NK-92 (cell line): ENCODE measurements around the gene MUC6.

ENCODE experiments used
- DNase-seq: peaks from one replicate; lab custom pipeline; 2025; ENCODE audit not compliant: unreplicated experiment; lab: John Stamatoyannopoulos, UW

The MUC6 gene

GRCh38 chr11:1051356-1052132 is 15.0 kb upstream of the MUC6 start:
- DNase-seq: no peak

DNA sequence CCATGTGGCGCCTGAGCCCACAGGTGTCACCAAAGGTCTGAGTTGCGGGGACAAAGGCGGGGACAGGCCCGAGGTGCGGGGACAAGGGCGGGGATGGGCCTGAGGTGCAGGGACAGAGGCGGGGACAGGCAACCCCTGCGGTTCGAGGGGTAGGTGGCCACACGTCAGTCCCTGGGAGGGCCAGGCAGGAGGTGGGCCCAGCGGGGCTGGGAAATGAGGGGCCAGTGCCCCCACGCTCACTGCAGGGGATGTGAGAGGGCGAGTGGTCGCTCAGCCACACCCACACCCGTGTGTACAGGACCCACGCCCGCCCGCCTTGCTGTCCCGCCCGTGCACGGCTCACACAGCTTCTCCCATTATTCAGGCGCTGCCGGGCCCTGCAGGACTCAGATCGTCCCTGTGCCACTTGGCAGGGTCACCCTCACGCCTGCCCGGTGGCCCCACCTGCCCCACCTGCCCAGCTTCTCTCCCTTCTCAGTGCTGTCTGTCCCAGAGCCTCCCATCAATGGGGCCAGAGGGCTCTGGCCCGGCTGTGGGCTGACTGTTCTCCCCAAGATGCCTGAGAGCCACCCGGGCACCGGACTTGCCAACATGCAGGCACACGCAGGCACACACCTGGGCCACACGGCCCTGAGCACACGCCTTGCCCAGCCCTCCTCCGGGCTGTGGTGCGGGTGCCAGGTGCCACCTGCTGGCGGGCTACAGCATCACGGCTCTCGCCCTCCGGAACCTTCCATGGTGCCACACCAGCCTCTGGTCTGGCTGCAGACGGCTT is 14.2 kb upstream of the MUC6 start:
- DNase-seq: no peak

DNA sequence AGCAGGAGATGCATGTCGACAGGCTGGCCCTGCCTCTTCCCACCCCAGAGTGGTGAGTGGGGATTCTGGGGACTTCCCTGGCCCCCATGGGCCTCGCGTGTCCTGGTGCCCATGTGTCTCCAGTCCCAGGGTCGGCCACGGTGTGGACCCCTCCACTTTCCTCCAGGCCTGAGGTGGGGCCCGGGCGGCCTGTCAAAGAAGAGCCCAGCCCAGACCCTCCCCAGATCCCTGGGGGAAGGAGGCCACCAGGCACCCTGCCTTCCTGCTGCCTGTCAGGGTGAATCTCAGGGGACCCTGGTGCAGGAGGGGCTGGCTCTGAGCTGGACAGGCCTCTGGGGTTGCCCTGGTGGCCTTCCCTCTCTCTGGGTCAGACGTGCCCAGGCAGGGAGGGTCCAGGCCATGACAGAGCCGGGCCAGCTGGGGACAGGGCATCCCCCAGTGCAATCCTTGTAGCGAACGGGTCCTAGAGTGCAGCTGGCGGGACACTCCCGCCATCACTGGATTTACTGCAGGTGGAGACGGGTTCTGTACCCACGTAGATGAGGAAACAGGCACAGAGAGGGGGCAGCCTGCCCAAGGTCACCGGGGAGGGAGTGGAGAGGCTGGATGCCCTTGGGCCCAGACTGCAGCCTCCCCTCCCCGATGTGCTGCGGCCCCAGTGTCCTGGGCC is 13.5 kb upstream of the MUC6 start:
- no peak for DNase-seq

GRCh38 chr11:1049431-1049891 is 12.9 kb upstream of the MUC6 start:
- no peak for DNase-seq

- no peak for DNase-seq
These were observed 12.5 kb upstream of the MUC6 start for GRCh38 chr11:1049071-1049405.

DNA sequence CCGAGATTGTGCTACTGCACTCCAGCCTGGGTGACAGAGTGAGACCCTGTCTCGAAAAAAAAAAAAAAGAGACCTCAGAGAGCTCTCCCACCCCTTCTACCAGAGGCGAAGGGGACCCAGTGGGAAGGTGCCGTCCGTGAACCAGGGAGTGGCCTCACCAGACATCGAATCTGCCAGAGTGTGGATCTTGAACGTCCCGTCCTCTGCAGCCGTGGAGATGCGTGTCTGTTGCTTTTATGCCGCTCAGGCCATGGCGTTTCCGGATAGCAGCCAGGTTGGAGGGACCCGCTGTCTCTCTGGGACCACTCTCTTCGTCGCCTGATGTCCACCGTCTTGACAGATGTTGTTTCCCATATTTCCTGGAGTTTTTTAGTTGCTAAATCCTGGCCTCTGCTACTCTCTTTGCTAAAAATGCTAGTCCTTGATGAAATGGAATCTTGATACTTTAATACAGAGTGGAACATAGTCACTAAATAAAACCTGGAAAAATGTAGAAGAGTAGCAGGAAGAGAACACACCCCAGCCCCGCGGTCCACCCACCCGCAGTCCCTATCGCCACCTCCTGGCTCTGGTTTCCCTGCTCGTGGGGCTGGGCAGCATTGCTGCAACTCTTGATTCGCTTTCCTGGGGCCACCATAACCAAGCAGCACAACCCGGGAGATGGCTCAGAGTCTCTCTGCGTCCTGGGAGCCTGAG is 12.0 kb upstream of the MUC6 start:
- no peak for DNase-seq

GRCh38 chr11:1047595-1048156 is 11.2 kb upstream of the MUC6 start:
- no peak for DNase-seq

- DNase-seq: no peak
These were observed 7.6 kb upstream of the MUC6 start for GRCh38 chr11:1044160-1044559.

DNA sequence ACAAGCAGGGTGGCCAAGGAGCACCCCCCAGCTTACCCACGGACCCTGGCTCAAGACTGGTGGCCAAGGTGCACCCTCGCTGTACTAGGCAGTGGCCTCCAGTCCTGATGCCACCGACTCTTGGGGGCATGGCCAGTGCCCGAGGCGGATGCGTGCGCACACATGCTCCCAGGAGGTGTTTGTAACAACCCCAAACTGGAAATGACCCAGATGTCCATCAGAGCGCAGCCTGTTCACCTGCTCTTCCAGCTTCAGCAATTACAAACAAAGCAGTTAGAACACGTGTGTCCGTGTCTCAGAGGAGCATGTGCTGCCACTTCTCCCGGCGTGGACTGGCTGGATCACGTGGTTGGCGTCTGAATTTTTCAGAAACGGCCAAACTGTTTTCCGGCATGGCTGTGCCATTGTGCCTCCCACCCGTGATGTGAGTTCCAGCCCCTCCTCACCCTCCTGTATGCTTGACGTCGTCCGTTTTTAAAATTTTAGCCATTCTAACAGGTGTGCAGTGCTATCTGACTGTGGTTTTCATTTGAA is 7.1 kb upstream of the MUC6 start:
- no peak for DNase-seq

- no peak for DNase-seq
These were observed 6.4 kb upstream of the MUC6 start for GRCh38 chr11:1042626-1043562.

- DNase-seq: no peak
These were observed 5.6 kb upstream of the MUC6 start for GRCh38 chr11:1041936-1042608.

DNA sequence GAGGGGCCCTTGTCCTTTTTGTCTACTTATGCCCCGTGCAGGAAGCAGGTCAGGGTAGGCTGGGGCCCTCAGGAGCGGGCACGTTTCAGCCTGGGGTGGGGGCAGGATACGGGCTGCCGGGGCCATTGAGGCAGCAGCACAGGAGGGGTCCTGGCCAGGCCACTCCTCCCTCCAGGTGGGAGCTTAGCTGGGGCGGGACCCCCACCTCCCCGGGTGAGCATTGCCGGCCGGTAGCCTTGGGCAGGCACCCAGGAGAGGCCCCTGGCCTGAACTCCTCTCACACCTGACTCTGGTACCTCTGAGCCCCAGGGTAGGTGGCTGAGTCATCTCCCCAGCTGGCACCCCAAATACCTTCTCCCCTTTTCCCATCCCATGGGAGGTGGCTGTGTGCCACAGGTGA is 5.0 kb upstream of the MUC6 start:
- no peak for DNase-seq

DNA sequence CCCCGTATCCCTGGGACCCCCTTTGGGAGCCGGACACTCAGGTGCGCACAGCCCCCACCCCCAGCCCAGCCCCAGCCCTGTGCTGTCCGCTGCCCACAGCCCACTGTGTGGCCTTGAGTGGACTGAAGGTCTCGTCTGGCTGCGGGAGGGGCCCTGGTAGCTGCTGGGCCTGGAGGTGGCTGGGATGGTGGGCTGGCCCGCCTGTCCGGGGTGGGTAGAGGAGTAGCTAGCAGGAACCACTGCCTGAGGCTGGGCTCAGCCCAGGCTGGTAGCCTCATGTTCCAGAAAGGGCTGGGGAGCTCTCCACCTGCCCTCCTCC is 4.6 kb upstream of the MUC6 start:
- DNase-seq: no peak

DNA sequence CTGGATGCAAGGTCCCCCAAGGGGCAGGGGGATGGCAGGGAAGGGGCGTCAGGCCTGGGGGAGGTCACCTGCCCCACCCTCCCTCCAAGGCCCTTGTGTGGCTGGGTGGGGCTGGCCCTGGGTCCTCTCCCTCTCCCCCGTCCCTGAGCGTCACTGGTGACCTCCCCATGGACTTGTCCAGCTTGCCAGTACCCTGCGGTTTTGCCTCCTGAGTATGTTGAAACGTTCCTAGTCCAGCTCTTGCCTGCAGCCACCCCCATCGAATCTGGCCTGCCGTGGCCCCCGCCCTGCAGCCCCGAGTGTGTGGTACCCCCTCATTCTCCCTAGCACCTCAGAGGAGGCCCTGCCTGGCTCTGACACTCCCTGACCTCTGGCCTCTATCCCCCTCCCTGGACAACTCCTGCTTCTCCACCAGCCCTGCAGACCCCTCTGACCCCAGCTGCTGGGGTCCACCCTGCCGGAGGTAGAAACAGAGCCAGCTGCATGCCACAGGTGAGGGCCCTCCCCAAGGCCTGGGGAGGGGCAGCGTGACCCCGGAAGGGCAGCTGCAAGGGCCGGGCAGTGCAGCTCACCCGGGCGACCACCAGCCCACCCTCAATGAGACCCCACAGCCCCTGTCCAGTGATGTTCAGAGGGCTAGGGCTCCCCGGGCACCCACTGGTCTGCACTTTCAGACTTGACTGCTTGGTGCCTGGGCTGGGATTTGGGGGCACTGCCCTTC is 4.1 kb upstream of the MUC6 start:
- DNase-seq: no peak

DNA sequence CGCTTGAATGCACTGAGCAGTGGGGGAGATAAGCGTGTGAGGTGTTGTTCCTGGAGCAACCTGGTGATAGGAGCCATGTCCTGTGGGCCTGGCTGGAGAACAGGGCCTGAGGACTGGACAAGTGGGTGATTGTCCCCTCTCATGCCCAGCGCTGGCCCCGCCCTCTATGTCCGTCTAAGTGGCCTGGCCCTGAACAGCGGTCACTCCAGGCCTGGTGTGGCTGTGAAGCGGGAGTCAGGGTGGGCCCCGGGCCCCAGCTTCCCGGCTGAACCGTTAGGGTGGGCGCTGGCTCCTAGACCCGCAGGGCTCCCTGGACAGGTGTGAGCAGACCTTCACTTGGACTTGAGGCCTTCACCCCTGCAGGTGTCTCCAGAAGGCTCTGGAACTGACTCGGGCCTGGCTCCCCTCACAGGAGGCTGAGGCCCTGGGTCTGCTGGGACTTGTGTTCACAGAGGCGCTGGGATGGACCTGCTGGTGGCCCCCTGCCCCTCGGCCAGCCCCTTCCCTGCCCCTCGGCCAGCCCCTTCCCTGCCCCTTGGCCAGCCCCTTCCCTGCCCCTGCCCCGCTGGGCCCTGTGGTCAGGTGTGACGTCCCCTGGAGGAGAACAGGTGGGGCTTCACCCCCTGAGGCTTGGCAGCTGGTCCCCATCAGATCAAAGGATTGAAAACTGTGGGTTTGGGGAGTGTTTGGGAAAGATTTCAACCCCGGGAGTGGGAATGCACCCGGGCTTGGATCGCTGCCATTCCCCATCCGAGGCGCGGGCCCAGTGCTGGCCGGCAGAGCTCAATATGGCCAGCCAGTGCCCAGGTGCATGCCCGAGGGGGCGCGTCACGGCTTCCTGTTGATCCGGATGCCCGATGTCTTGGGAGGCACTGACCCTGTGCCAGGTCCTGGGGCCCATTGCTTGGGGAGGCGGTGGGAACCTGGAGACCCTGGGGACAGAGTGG is 3.2 kb upstream of the MUC6 start:
- DNase-seq: no peak

GRCh38 chr11:1038921-1039320 is 2.4 kb upstream of the MUC6 start:
- no peak for DNase-seq

DNA sequence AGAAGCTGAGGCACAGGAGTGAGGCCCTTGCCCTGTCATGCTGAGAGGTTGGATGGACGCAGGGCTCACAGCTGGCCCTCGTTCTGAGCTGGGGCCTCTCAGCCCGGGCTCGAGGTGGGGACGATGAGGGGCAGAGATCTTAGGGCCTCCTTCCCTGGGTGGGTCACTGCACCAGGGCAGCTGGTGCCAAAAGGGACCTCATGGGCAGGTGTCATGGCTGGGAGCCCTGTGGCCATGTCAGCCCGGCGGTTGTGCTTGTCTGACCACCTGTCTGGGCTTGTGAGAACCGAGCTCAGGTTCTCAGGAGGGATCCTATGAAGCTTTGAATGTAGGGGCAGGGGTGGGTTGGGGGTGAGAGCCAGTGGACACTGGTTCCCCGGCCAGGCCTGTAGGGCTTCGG is 1.8 kb upstream of the MUC6 start:
- DNase-seq: no peak
